Transverse colon (tissue), 4 donors: ENCODE measurements around the gene FNDC3B. TPM values are rescaled to one million over a fixed set of nuclear protein-coding genes. Genes with fewer than 3 reads are reported as not detected.

ENCODE experiments used
- DNase-seq: peaks from one replicate; pipeline ENCODE4 v3.0.0-alpha.2; 2019
- H3K27ac ChIP-seq, 4 donors: fragments of 200-600 bp; sonication (generic); 2 replicates each; pipeline ENCODE4 v1.5.1; 2016 to 2018; ENCODE audit warnings: inconsistent platforms in 4 of 4
- H3K27me3 ChIP-seq: fragments of 200-600 bp; sonication (generic); 2 replicates; pipeline ENCODE4 v1.5.1; 2017; ENCODE audit warnings: inconsistent platforms
- H3K36me3 ChIP-seq, 4 donors: fragments of 200-600 bp; sonication (generic); 2 replicates each; pipeline ENCODE4 v1.5.1; 2017 to 2019; ENCODE audit warnings: inconsistent platforms in 4 of 4
- H3K4me1 ChIP-seq, 4 donors: fragments of 200-600 bp; sonication (generic); 2 replicates each; pipeline ENCODE4 v1.5.1; 2017 to 2020; ENCODE audit warnings: inconsistent platforms in 4 of 4
- H3K4me3 ChIP-seq, 4 donors: fragments of 200-600 bp; sonication (generic); 1 replicate in 1 of 4; 2 replicates in 3 of 4; pipeline versions ENCODE4 v1.5.1 to v1.6.1; 2017 to 2019; ENCODE audit warnings: inconsistent platforms in 4 of 4
- H3K9me3 ChIP-seq, 2 donors: fragments of 200-600 bp; sonication (generic); 2 replicates each; pipeline ENCODE4 v1.5.1; 2017 to 2019; ENCODE audit warnings: inconsistent platforms in 2 of 2
- CTCF ChIP-seq, 5 experiments: fragments of 200-600 bp in 3 of 5; fragments of 450-650 bp in 2 of 5; sonication (generic) in 3 of 5; IDR thresholded peaks; 1 replicate in 2 of 5; 2 replicates in 3 of 5; pipeline ENCODE4 v1.5.1; 2016 to 2017; ENCODE audit warnings: antibody characterized with exemption in 5 of 5, inconsistent platforms in 3 of 5, mild to moderate bottlenecking in 2 of 5, moderate library complexity in 1 of 5
- EP300 ChIP-seq: sonication (generic); formaldehyde crosslinking; IDR thresholded peaks from one replicate; pipeline ENCODE4 v1.6.1; 2017; ENCODE audit warnings: antibody characterized with exemption, low read depth
- POLR2A ChIP-seq: fragments of 450-650 bp; IDR thresholded peaks from one replicate; pipeline ENCODE4 v1.6.1; 2016; ENCODE audit warnings: antibody characterized with exemption, mild to moderate bottlenecking, moderate library complexity
- POLR2AphosphoS5 ChIP-seq, 3 donors: sonication (generic); formaldehyde crosslinking; IDR thresholded peaks; one replicate each; pipeline ENCODE4 v1.6.1; 2016; ENCODE audit warnings: antibody characterized with exemption in 3 of 3
- WGBS, 2 donors: methylation state at CpG; one replicate each; pipeline ENCODE4 v1.1.5; 2018; ENCODE audit warnings: low coverage in 1 of 2; 5-methylcytosine and 5-hydroxymethylcytosine counted together
- in situ Hi-C, 4 donors: fragments of 200-750 bp; cut with MboI; loops; one replicate each; pipeline versions ENCODE4 v1.15.0 to v1.15.1; 2017; ENCODE audit warnings: low sequenced_read_pairs in 3 of 4, low pct_ligation_motif_present in 1 of 4, low pct_unique_long_range_greater_than_20kb in 1 of 4
- intact Hi-C: fragments of 100-400 bp; cut with DNase I; formaldehyde crosslinking; loops from one replicate; pipeline ENCODE4 v1.15.1; 2023; ENCODE audit warnings: low total_unique reads
- total RNA-seq, 4 donors: library from RNA; depleted of rRNA; stranded (reverse); fragments of >200 nt; gene quantifications; one replicate each; pipeline ENCODE4 v1.1.0, GENCODE V29; 2016

Gene FNDC3B
- total RNA-seq, 4 donors from 2014 or later, result 28.5 to 85.7 (median 44.5) TPM

GRCh38 chr3:172274906-172275305 lies 235.5 kb downstream of the FNDC3B start:
- Histone ChIP-seq H3K4me3 (no peak overlapping the region), H3K36me3 (no peaks in the 10 kb centered on the region), H3K27me3 (no peaks in the 10 kb centered on the region), H3K9me3 (no peaks in the 10 kb centered on the region), H3K27ac (no peak overlapping the region), H3K4me1 (peaks cover 7 to 20% (median 14%) of the 10 kb centered on the region in 4 donors)
- WGBS, 2 donors, result 89 to 100% methylated on average over 2 of the region's 2 CpGs
- TF ChIP-seq POLR2AphosphoS5 (IDR thresholded peaks at IDR 0.05) (no peak), CTCF (IDR thresholded peaks at IDR 0.05) (no peak)
- intact Hi-C loops, result no loop called here
- DNase-seq, result no peak
- in situ Hi-C loops, result no loop called here

- Histone ChIP-seq H3K27ac (no peak overlapping the region), H3K36me3 (no peaks in the 10 kb centered on the region), H3K27me3 (no peaks in the 10 kb centered on the region), H3K4me3 (no peak overlapping the region), H3K9me3 (no peaks in the 10 kb centered on the region), H3K4me1 (peaks cover 7 to 26% (median 16%) of the 10 kb centered on the region in 4 donors)
- DNase-seq, result no peak
- TF ChIP-seq EP300 (no peak), CTCF (IDR thresholded peaks at IDR 0.05) (no peak), POLR2A (no peak), POLR2AphosphoS5 (IDR thresholded peaks at IDR 0.05) (no peak)
- 83% methylated on average over 1 of the region's 1 CpG; no CpG with 5 or more reads in 1 of the 2 donors for WGBS, 2 donors
- intact Hi-C loops (no loop called here), in situ Hi-C loops (no loop called here)
Observed at GRCh38 chr3:172275586-172275985, 236.2 kb downstream of the FNDC3B start.

- peaks cover 7 to 26% (median 16%) of the 10 kb centered on the region in 4 donors for H3K4me1 ChIP-seq
- intact Hi-C loops, result no loop called here
Observed at GRCh38 chr3:172276103-172276502, 236.7 kb downstream of the FNDC3B start.

GRCh38 chr3:172277151-172277652 lies 237.8 kb downstream of the FNDC3B start:
- DNase-seq, result no peak
- Histone ChIP-seq H3K36me3 (no peaks in the 10 kb centered on the region), H3K4me3 (no peak overlapping the region), H3K4me1 (peaks cover 7 to 25% (median 16%) of the 10 kb centered on the region in 4 donors), H3K27ac (no peak overlapping the region), H3K27me3 (no peaks in the 10 kb centered on the region), H3K9me3 (no peaks in the 10 kb centered on the region)
- WGBS, 2 donors, result 93% methylated on average over 5 of the region's 5 CpGs; no CpG with 5 or more reads in 1 of the 2 donors
- intact Hi-C loops (no loop called here), in situ Hi-C loops (no loop called here)
- no peak for TF ChIP-seq EP300
- no peak for TF ChIP-seq POLR2A
- no peak for TF ChIP-seq POLR2AphosphoS5 (IDR thresholded peaks at IDR 0.05)
- TF ChIP-seq CTCF (IDR thresholded peaks at IDR 0.05), result no peak

More at GRCh38 chr3:172276103-172276502, 236.7 kb downstream of the FNDC3B start:
- H3K4me3 ChIP-seq, result no peak overlapping the region
- H3K27me3 ChIP-seq, result no peaks in the 10 kb centered on the region
- no peak for DNase-seq
- in situ Hi-C loops, result no loop called here
- H3K36me3 ChIP-seq, result no peaks in the 10 kb centered on the region
- TF ChIP-seq CTCF (IDR thresholded peaks at IDR 0.05), result no peak
- TF ChIP-seq POLR2AphosphoS5 (IDR thresholded peaks at IDR 0.05), result no peak
- TF ChIP-seq POLR2A, result no peak
- TF ChIP-seq EP300, result no peak
- no peaks in the 10 kb centered on the region for H3K9me3 ChIP-seq
- H3K27ac ChIP-seq, result no peak overlapping the region
